Stimulated activated CD8-positive, alpha-beta memory T cell treated with anti-CD3 and anti-CD28 coated beads, Interleukin-4, amount 100 ng/mL, for 4 hours (primary cell): ENCODE data around the gene YPEL5.

Source experiments
- DNase-seq, 2 donors: peaks; one replicate each; pipeline ENCODE4 v3.0.0-alpha.2; 2020; ENCODE audit warnings: low read depth in 2 of 2, low spot score in 1 of 2

YPEL5 gene

GRCh38 chr2:30164131-30164925 lies 17.5 kb downstream of the YPEL5 start:
- no peak for DNase-seq

DNA sequence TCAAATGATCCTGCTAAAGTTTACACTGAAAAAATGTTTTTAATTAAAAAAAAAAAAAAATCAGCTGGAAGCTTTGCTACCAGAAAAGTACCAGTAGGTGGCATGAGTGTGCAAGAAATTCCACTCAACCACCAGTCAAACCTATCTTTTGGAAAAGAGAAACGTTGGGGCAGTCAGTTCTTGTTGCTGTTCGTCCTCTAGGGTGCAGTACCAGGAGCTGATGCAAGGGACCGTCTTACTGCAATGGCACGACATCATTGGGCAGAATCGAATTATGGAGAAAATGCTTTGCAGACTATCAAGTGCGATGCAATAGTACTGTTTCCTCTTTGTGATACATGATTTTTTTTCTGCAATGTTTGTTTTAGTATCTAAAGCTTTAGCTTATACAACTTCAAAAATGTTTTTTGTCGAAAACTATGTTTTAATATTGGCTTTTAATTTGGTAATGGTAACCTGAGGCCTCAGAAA lies 18.3 kb downstream of the YPEL5 start:
- DNase-seq, result peak in 1 of 2 donors; percentile 20

DNA sequence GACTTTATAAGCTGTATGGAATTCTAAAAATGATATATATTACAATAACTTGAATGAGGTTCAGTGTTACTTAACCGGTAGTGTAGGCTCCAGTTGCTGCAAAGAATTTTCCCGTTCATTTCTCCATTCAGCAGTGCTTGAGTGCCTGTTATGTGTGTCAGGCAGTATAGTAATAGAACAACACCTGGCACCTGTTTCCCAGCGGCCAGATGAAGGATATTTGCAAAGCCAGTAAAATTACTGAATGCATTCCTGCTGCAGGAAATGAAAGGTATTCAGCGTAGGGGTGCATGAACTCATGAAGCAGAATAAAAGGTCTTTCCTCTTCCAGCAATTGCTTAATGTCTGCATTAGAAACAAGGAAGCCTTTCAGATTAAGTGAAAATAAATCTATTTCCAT lies 18.8 kb downstream of the YPEL5 start:
- DNase-seq, result no peak

GRCh38 chr2:30172627-30173026 lies 25.8 kb downstream of the YPEL5 start:
- no peak for DNase-seq

DNA sequence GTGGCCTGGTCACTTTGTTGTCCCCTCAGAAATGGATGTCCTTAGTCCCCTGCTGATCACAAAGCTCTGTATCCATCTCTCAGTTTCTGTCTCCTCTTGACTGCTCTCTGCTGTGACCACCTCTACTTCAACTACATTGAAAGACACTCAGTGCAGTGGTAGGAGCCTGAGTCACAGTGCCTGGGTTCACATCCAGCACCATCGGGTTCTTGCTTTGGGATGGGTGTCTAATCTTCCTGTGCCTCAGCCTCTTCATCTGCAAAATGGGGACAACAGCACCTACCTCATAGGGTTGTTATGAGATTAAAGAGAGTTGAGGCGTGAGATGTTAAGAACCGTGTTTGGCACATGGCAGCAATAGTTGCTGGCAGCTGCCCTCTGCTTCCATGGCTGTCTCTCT lies 30.6 kb downstream of the YPEL5 start:
- DNase-seq, result no peak

DNA sequence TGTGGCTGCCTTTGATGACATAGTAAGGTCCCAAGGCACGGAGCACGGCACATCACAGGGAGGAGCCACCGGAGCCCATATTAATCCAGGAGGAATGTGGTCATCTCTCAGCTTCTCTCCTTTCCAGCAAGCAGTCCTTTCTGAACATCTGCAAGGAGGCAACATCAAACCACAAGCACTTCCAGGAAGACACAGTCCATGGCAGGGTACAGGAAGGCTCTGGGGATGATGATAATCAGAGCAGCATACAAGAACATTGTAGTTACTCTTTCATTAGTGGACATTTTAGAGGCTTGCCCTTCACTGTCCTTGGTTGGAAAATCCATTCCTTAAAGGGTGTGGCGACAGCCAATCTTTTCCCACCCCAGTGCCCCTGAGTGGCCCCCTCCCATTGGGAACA lies 31.1 kb downstream of the YPEL5 start:
- DNase-seq, result no peak

DNA sequence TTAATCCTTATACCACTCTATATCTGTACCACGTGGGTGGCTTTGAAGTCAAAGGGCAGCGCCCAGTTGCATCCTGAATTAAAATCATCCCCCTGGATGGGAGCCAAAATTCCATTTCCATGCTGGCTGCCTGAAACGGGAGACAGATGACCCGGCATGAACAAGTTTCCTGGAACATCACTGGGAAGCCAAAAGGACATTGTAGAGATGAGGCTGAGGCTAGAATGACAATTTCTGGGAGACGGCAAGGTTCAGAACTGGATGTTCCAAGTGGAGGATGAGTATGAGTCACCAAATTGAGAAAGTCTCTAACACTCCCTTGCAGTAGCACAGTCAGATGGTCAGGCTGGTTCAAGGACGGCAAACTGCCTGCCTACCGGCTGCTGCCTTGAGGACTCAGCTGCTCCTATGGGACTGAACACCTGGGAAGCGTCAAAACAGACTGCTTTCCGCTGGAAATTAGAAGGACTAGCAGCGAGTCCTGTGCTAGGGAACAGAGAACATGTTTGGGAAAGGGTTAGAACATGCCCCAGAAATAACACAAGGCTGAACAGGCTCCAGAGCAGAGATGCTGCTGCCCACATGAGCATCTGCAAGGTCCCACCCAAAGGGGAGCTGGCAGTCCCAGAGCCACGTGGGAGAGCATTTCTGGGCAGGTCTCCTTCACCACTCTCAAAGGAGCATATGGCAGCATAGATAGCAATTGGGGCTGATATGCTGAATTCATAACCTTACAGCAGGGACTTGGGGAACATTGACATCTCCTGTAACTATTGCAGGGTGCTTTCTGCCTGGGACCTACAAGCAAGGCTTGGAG lies 32.0 kb downstream of the YPEL5 start:
- DNase-seq, result no peak

- DNase-seq, result no peak
Observed at GRCh38 chr2:30179536-30179935, 32.7 kb downstream of the YPEL5 start.

DNA sequence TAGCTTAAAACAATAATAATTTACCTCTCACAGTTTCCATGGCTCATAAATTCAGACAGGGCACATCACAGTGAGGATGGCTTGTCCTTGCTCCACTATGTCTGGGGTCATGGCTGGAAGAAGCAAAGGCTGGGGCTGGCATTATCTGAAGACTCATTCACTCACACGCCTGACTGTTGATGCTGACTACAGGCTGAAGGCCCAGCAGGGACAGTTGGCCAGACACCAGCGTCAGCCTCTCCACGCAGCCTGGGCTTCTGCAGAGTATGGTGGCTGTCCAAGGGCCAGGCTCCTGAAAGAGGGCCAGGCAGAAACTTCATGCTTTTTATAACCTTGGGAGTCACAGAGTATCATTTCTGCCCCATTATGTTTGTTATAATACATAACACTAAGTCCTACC lies 33.4 kb downstream of the YPEL5 start:
- no peak for DNase-seq

DNA sequence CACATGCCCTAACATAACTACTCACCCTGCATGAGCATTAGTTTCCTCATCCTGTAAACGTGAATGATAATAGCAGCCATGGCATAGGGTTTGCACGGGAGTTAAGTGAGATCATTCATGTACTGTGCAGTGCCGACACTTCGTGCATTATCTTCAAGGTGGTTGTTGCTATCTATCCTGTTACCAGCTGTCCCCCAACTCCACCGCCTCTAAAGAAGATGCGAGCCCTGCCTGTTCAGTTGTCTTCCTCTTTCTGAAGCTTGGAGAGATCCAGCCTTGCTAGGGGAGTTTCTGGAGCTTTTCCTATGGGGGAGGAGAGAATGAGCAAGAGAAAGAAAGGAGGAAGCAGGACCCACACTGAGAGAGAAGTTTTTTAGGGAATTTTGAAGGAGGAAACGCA lies 34.4 kb downstream of the YPEL5 start:
- no peak for DNase-seq

- DNase-seq, result no peak
Observed at GRCh38 chr2:30184035-30184434, 37.2 kb downstream of the YPEL5 start.

- DNase-seq, result no peak
Observed at GRCh38 chr2:30185178-30185577, 38.4 kb downstream of the YPEL5 start.

GRCh38 chr2:30188292-30188691 lies 41.5 kb downstream of the YPEL5 start:
- DNase-seq, result no peak

DNA sequence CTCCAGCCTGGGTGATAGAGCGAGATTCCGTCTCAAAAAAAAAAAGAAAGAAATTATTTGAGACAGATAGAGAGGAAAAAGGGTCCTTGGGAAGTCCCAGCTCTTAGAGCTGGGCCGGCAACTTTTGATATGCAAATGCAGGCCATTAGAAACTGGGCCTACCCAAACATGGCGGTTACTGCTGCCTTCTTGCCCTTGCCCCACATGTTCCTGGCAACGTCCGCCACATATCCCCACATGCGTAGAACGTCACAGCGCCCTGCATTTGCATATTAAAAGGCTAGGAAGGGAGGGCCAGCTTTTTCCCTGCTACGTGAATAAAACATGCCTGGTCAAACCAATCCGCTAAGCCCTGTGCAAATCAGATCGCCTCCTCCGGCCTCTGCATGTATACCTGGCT lies 43.8 kb downstream of the YPEL5 start:
- DNase-seq, result no peak

DNA sequence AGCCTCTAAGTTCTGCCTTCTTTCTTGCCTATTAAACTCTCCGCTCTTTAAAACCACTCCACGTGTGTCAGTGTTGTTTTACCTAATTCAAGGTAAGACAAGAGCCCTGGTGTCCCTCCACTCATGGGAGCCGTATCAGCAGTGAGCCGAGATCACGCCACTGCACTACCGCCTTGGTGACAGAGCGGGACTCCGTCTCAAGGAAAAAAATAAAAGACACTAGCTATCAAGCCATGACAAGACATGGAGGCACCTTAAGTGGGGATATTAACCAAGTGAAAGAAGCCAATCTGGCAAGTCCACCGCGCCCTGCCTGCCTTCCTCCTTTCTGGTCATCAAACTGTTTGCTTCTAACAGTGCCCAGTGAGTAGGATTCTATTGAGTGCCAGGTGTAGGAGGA lies 44.3 kb downstream of the YPEL5 start:
- DNase-seq, result no peak

- DNase-seq, result no peak
Observed at GRCh38 chr2:30191819-30192271, 45.0 kb downstream of the YPEL5 start.

GRCh38 chr2:30192314-30192713 lies 45.5 kb downstream of the YPEL5 start:
- DNase-seq, result no peak

DNA sequence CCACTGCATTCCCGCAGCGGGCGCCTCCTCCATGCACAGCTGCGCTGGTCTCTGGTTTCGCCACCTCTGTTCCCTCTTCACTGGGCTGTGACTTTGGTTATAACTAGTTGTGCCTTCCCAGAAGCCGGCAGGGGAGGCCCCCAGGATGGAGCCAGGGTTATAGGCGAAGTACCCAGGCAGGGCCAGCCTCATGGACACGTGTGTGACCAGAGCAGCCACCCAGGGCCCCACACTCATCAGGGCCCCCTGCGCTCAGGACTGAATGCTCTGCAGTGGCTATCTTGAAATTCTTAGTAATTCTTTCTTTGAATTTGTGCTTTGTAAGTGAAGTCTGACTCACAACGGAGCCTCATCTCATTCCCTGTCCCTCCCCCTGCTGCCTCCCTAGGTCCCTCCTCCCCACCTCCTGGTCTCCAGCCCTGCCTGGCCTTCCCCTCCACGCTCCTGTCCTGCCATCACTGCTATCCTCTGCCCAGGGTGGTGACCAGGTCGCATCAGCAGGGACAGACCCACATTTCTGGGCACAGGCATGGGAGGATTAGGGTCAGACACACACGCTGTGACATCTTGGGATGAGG lies 46.4 kb downstream of the YPEL5 start:
- DNase-seq, result no peak

DNA sequence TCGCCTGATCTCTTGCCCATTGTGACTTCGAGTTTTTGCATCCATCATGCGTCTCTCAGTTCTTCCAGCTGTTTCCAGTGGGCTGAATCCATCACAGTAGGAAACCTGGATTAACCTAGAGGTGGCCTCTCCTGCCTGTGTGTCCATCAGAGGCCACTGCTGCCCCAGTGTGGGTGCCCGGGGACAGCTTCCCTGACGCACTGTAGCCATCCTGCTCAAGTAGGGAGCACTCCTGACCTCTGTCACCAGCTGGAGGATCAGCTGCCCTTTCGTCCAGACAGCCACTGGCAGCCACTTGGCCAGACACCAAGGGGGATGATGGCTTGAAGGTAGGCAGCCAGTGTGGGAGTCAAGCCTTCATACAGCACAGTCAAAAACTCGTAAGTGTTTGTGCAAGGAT lies 47.6 kb downstream of the YPEL5 start:
- no peak for DNase-seq

DNA sequence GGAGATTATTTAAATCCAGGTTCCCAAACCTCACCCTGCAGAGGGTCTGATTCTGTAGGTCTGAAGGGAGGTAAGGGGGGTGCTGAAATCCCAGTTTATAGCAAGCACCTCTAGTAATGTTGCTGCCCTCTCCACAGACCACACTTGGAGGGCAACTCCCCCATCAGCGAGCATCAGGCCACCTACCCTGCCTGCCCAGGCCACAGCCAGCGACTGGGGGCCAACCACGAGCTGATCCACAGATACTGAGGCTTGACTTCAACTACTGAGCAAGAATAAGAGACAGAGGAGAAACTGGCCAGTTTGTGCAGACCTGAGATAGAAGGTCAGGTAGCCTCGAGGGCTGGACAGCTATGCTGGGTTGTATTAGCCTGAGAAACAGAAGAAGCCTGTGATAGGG lies 48.2 kb downstream of the YPEL5 start:
- no peak for DNase-seq

DNA sequence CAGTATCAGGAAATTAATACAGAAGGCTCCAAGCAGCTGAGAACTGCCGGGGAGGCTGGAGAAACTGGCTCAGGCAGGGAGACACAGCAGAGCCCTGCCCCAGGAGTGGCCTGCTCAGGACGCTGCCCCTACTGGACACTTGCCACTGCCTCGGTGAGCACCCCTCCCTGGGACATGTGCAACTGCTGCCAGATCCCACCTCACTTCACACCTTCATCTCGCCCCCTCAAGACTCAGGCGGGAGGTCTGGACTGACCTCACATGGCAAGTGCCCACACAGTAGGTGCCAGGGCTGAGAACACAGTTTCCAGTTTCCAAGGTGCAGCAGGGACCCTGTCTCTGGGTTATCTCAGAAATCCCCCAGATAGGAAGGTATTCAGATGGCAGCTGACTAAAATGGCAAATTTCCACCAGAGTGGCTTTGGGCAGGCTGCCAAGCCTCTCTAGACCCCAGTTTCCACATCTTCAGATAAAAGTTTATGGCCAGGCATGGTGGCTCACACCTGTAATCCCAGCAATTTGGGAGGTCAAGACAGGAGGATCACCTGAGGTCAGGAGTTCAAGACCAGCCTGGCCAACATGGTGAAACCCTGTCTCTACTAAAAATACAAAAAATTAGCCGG lies 50.9 kb downstream of the YPEL5 start:
- no peak for DNase-seq

DNA sequence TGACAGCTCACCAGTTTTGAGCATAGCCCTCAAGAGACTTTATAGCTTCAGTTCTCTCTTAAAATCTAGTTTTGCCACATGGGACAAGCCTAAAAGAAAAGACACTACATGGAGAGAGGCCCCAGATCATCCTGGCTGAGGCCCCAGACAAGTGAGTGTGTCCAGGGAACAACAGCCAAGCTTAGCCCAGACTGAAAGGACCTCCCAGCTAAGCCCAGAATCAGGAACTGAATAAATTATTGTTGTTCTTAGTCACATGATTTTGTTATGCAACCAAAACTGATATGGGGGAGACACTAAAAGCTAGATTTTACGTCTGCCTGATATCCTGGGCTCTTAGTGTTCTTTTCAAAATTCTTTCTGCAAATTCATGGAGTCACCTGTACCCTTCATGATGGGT lies 55.2 kb downstream of the YPEL5 start:
- no peak for DNase-seq
